Measurements from ENCODE around the gene AVL9. TPM values are rescaled to one million over a fixed set of nuclear protein-coding genes. Genes with fewer than 3 reads are reported as not detected.

AVL9 gene
- total and polyA plus RNA-seq, 2 of the 4 experiments (the other 2 are of a cell fraction), result 13.1 to 21.7 TPM

DNA sequence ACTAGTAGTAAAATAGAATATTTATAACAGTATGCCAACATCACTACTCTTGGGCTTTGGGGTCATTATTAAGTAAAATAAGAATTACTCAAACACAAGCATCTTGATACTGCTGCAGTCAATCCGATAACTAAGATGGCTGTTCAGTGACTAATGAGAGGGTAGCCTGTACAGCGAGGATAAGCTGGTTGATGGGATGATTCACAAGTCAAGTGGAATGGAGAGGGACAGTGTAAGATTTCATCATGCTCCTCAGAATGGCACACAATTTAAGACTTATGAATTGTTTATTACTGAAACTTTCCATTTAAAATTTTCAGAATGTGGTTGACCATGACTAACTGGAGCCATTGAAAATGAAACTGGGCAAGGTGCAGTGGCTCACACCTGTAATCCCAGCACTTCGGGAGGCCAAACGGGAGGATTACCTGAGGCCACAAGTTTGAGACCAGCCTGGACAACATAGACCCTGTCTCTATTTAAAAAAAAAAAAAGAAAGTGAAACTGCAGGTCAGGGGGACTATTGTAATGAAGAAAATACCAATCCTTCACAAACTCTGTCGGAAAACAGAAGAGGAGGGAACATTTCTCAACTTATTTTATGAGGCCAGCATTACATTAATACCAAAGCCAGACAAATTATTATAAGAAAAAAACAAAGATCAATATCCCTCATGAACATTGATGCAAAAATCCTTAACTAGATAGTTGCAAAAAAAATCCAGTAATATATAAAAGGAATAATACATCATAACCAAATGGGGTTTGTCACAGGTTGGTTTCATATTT lies 11.2 kb downstream of the AVL9 start:
- no peak overlapping the region for H2BK20ac ChIP-seq (ENCODE audit: low read depth, low read length)
- no peak overlapping the region for H2AK9ac ChIP-seq (replicated peaks; ENCODE audit: low read depth, low read length, poor library complexity)
- no peaks in the 10 kb centered on the region for H3K36me3 ChIP-seq (ENCODE audit: control insufficient read depth, insufficient read depth, low read length)
- TF ChIP-seq CEBPB (IDR thresholded peaks at IDR 0.05; ENCODE audit: low read depth, low read length) (peak; percentile 86), FOS (IDR thresholded peaks at IDR 0.05; ENCODE audit: low read depth, low read length) (peak; percentile 49; the same call in 1 of the 2 replicates), MAZ (IDR thresholded peaks at IDR 0.05; ENCODE audit: borderline replicate concordance, low read depth, low read length) (no peak), BHLHE40 (IDR thresholded peaks at IDR 0.05; ENCODE audit: low read depth, low read length) (0 out of 2 replicates have a peak, but pooled peaks have one; percentile 6)
- TF ChIP-seq, protein P1, sequence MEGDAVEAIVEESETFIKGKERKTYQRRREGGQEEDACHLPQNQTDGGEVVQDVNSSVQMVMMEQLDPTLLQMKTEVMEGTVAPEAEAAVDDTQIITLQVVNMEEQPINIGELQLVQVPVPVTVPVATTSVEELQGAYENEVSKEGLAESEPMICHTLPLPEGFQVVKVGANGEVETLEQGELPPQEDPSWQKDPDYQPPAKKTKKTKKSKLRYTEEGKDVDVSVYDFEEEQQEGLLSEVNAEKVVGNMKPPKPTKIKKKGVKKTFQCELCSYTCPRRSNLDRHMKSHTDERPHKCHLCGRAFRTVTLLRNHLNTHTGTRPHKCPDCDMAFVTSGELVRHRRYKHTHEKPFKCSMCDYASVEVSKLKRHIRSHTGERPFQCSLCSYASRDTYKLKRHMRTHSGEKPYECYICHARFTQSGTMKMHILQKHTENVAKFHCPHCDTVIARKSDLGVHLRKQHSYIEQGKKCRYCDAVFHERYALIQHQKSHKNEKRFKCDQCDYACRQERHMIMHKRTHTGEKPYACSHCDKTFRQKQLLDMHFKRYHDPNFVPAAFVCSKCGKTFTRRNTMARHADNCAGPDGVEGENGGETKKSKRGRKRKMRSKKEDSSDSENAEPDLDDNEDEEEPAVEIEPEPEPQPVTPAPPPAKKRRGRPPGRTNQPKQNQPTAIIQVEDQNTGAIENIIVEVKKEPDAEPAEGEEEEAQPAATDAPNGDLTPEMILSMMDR (conservative IDR thresholded peaks at IDR 0.05; ENCODE audit: low read depth, low read length), result no peak
- H3K23ac ChIP-seq (ENCODE audit: low read depth, low read length), result no peak overlapping the region
- in situ Hi-C loops (cut with MboI; ENCODE audit: low sequenced_read_pairs), result no loop called here
- peak overlapping the region; percentile 49; the same call in 1 of the 2 replicates for H2AK5ac ChIP-seq (ENCODE audit: low read depth, low read length)
- H3K56ac ChIP-seq (ENCODE audit: extremely low read depth, insufficient read depth, low read length), result no peak overlapping the region
- no CpG with 5 or more reads among the region's 5 CpGs for WGBS, 2 experiments (ENCODE audit: extremely low coverage in 2 of 2, insufficient read length in 1 of 2)
- H3K79me1 ChIP-seq (ENCODE audit: low read depth in 1 of 2, low read length in 2 of 2), result peaks cover 0 to 48% of the 10 kb centered on the region in 2 experiments; a peak in 3 of 4 replicates
- H3K4me1 ChIP-seq (ENCODE audit: control insufficient read depth, insufficient read depth, low read length), result peaks cover 3% of the 10 kb centered on the region
- no peak overlapping the region; the same call in 1 of the 2 replicates for H3K9ac ChIP-seq (ENCODE audit: low read depth, low read length)
- peak overlapping the region; percentile 38 for H2BK5ac ChIP-seq (ENCODE audit: low read depth, low read length, poor library complexity, severe bottlenecking)
- no peaks in the 10 kb centered on the region for H3K9me3 ChIP-seq (ENCODE audit: control insufficient read depth, insufficient read depth, low read length)
- H4K20me1 ChIP-seq (ENCODE audit: insufficient read depth, low read length), result peaks cover 28% of the 10 kb centered on the region
- no peak overlapping the region for H3K18ac ChIP-seq (ENCODE audit: low read depth, low read length)
- ATAC-seq (ENCODE audit: low read depth), result peak; percentile 84
- H4K5ac ChIP-seq (ENCODE audit: low read depth, low read length), result no peak overlapping the region
- H3K9me1 ChIP-seq (ENCODE audit: insufficient read depth, low read length), result peaks cover 3% of the 10 kb centered on the region; the same call in 1 of the 2 replicates
- BruUV-seq (replicated peaks), result no TSS peak
- no peak overlapping the region for H2BK120ac ChIP-seq (ENCODE audit: low read depth, low read length)
- dilution Hi-C loops (cut with HindIII; ENCODE audit: low sequenced_read_pairs, unreplicated experiment), result no loop called here
- H3K14ac ChIP-seq (replicated peaks; ENCODE audit: low read depth, low read length), result no peak overlapping the region
- ChIA-PET POLR2A (ENCODE audit: unreplicated experiment) (no interaction called here), CTCF (no interaction called here)
- H3K27me3 ChIP-seq (ENCODE audit: control insufficient read depth, insufficient read depth, low read length), result no peaks in the 10 kb centered on the region
- no peak overlapping the region for H4K91ac ChIP-seq (ENCODE audit: insufficient read depth, low read depth, low read length)
- H2AFZ ChIP-seq (replicated peaks; ENCODE audit: low read length, poor library complexity), result no peak overlapping the region
- peak overlapping the region; percentile 81 for H3K4me2 ChIP-seq (ENCODE audit: low read depth, low read length)
- DNase-seq, result peak; percentile 90
- H2BK15ac ChIP-seq (ENCODE audit: low read depth, low read length), result no peak overlapping the region
- intact Hi-C loops (cut with micrococcal nuclease), result loop anchor here (5.0 kb wide), 1 partner anchor 61 kb away; no protein-coding TSS in a partner anchor
- H3K4me3 ChIP-seq (ENCODE audit: insufficient read depth, low read depth, low read length), result no peak overlapping the region; the same call in 1 of the 2 replicates
- H4K8ac ChIP-seq (ENCODE audit: low read depth in 2 of 2, low read length in 2 of 2), result peak overlapping the region in 1 of 2 experiments; percentile 37; a peak in 2 of 4 replicates
- H3K4ac ChIP-seq (ENCODE audit: low read depth, low read length), result peak overlapping the region; percentile 64
- peak overlapping the region; percentile 11; the same call in 1 of the 2 replicates for H3K27ac ChIP-seq (ENCODE audit: insufficient read depth, low read length)

All from IMR-90 (cell line).